Cerebellar nuclear complex (tissue), 1 donor: ENCODE data around the gene PGAP2.
"Not testable (repeated sequence)": the region's sequence is repeated elsewhere in the genome, so short reads cannot be mapped to it uniquely, and the experiment has no call there.

Source experiments
- DNase-seq, 2 experiments: peaks; one replicate each; lab custom pipeline; 2025; lab: John Stamatoyannopoulos, UW

The PGAP2 gene

DNA sequence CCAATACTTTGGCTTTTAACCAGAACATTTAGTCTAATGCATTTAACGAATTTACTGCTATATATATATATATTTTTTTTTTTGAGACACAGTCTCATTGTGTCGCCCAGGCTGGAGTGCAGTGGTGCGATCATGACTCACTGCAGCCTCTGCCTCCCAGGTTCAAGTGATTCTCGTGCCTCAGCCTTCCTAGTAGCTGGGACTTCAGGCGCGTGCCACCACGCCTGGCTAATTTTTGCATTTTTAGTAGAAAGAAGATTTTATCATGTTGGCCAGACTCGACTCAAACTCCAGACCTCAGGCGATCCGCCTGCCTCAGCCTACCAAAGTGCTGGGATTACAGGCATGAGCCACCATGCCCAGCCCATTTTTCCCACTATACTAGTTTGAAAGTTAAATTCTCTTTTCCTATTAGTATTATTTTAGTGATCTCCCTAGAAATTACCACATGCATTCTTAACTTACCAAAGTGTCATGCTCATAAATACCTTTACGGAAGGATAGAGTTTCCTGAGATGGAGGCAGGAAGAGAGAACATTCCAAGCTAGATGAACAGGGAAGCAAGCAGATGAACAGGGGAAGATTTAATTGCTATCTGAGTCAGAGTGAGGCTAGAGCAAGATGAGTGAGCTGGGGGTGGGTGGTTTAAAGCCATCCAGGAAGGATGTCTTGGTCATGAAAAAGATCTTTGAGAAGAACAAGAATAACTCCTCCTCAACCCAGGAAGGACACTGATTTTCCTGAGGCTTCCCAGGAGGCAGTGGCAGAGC is 4.4 kb upstream of the PGAP2 start:
- no peak for DNase-seq

DNA sequence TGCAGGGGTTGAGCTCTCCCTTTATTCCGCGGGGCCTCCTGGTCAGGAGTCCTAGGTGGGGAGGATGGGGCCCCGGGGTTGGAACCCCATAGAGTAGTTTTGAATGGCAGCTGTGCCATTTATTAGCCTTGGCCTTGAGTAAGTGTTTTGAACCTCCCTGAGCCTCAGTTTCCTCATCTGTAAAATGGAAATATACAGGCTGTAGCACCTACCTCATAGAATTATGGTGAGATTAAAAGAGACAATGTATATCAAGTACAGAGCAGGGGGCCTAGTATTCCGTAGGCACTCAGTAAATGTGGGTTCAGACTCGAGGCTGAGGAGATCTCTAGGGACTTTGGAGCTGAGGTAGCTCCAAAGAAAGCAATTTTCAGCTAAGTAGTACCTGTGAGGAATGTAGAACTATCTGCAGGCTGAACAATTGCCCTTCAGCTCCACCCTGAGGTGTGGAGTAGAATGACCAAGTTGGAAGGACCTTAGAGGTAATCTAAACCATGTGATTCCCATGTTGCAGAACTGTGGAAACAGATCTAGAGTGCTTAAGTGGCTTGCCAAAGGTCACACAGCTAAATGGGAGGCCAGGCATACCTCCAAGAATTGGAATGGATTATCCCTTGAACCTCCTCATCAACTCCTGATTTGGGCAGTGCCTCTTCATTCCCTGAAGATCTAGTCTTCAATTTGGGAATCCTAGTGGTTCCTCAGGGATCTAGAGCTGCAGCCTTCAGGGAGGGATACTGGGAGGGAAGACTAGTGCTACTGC is 682 bp downstream of the PGAP2 start:
- DNase-seq = no peak

DNA sequence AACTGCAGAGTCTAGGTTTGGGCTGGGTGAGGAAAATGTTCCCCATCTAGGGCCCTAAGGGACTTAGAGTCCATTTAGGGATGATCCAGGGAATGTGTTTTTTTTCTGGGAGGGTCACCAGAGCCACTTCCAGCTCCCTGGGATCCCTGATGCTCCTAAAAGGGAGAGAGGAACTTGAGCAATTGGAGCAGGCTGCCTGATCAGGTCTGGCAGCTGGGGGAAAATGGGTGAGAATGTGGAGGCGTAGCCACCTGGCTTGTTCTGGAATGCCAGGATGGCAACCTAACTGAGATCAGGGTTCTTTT is 1.2 kb downstream of the PGAP2 start:
- DNase-seq = no peak

DNA sequence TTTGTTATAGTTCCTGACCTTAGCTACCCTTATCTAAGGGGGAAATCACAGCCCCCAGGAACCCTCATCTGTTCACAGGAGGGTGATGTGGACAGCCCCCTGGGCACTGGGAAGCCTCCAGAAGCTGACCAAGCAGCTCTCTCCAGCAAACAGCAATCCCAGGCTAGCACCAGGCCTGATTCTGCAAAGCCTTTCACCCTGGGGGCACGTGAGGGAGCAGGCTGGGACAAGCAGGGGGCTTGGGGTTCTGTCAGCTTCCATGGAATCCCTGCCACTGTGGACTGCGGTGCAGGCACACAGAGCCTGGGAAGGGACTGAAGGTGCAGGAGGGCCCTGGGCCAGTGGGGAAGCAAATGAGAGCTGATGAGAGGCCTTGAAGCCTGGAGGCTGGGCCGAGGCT is 2.1 kb downstream of the PGAP2 start:
- no peak for DNase-seq

DNA sequence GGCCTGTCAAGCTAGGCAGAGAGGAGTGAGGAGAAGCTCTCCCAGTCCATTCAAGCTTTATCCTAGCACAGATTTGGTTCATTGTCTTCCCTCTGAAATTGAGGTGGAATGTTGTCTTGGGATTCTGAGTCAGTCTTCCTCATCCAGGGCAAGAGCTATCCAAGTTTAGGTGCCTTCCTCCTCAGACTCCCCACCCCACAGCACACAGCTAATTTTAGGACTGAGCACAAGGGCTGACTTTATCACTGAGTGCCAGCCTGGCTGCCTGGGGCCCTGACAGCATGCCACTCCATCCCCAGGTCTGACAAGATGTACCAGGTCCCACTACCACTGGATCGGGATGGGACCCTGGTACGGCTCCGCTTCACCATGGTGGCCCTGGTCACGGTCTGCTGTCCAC is 2.6 kb downstream of the PGAP2 start:
- DNase-seq = no peak

DNA sequence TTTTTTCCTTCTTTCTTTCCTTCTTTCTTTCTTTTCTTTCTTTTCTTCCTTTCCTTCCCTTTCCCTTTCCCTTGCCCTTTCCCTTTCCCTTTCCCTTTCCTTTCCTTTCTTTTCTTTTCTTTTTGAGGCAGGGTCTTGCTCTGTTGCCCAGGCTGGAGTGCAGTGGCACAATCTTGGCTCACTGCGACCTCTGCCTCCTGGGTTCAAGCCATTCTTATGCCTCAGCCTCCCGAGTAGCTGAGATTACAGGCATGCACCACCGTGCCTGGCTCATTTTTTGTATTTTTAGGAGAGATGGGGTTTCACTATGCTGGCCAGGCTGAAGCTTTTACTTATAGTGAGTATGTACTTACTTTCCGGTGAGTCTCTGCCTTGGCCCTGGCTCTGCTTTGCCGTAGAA is 6.5 kb downstream of the PGAP2 start:
- DNase-seq = not testable (repeated sequence)

DNA sequence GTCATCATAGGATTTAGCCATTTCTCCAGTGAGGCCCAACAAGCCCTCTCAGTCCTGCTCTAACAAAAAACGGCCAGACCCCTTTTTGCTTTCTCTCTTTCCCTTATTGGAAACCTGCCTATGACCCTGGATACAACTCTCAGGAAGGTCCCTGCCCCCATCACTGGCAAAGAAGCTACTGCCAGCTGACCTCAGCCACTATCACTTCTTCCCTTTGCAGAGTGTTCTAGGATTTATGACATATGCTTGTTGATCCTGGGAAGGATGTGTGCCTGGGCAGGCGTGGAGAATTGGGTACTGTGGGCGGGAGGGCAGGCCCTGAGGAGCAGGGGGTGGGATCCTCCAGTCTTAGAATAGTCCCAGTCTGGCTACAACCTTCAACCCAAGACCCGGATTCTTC is 7.5 kb downstream of the PGAP2 start:
- no peak for DNase-seq

DNA sequence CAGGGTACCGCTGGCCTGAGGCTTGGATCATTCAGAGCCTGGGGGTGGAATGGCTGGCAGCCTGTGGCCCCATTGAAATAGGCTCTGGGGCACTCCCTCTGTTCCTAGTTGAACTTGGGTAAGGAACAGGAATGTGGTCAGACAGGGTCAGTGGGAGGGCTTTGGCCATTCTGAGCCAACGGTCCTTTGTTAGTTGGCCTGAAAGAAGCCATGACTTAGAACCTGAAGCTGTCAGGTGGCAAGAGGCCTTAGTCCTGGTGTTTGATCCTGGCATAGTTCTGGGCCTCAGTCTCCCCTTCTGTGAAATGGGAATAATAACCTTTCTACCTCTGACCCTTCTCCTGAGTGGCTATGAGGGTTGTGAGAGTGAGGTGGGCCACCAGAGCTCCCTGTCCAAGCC is 8.3 kb downstream of the PGAP2 start:
- DNase-seq = no peak

DNA sequence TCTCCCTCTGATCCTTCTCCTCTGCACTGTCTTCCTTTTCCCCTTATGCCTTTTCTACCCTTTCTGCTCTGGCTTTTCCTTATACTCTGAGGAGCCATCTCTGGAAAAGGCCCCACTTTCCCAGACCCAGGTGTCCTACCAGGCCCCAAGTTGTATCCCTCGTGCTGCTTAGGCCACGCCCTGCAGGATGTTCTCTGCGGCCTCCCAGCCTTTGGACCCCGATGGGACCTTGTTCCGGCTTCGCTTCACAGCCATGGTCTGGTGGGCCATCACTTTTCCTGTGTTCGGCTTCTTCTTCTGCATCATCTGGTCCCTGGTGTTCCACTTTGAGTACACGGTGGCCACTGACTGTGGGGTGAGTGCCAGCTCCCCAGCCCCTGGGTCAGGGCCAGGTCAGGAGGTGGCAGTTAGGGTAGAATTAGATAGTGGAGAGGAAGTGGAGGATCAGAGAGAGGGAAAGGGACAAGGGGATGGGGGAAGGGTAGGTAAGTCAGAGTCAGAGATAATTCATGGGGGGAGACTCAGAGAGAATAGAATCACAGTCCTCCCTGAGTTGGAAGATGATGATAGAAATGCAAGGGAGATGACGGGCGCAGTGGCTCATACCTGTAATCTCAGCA is 8.9 kb downstream of the PGAP2 start:
- DNase-seq = no peak

DNA sequence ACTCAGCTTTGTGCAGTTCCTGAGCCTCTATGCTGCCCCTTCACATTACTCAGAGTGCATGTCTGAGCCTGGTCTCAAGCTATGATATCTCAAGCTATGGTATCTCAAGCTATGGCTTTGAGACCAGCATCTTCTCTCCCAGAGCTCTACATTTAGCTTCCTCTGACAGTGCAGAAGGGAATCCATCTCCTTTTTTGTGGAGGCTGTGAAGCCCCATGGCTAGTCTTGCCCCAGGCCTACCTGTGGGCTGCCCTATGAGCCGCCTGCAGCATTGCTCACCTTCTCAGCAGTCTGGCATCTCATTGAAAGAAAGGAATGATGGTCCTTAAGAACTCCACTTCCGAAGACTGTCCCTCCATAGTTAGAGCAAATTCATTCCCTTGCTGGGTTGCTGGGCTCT is 12.6 kb downstream of the PGAP2 start:
- no peak for DNase-seq

DNA sequence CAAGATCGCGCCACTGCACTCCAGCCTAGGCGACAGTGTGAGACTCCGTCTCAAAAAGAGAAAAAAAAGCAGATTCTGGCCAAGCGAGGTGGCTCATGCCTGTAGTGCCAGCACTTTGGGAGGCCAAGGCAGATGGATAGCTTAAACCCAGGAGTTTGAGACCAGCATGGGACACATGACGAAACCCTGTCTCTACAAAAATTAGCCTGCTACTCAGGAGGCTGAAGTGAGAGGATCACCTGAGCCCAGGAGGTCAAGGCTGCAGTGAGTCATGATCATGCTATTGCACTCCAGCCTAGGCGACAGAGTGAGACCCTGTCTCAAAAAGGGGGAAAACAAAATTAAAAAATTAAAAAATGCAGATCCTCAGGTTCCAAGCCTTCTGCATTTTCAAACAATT is 14.0 kb downstream of the PGAP2 start:
- DNase-seq = no peak

DNA sequence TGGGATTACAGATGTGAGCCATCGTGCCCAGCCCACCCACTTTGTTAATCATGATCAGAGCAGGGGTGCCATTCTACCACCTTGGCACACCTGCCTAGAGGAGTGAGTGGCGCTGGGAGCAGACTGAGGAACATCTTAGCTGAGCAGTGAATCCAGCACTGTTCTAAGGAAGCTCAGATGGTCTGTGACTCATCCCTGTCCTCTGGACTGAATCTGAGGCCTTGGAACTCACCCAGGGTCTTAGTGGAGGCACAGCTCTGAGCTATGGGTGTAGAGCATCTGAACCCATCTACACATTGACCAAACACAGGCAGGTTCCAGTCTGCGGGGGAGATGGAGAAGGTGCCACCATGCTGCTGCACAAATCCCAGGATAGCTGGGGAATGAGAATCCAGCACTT is 14.9 kb downstream of the PGAP2 start:
- DNase-seq = no peak

DNA sequence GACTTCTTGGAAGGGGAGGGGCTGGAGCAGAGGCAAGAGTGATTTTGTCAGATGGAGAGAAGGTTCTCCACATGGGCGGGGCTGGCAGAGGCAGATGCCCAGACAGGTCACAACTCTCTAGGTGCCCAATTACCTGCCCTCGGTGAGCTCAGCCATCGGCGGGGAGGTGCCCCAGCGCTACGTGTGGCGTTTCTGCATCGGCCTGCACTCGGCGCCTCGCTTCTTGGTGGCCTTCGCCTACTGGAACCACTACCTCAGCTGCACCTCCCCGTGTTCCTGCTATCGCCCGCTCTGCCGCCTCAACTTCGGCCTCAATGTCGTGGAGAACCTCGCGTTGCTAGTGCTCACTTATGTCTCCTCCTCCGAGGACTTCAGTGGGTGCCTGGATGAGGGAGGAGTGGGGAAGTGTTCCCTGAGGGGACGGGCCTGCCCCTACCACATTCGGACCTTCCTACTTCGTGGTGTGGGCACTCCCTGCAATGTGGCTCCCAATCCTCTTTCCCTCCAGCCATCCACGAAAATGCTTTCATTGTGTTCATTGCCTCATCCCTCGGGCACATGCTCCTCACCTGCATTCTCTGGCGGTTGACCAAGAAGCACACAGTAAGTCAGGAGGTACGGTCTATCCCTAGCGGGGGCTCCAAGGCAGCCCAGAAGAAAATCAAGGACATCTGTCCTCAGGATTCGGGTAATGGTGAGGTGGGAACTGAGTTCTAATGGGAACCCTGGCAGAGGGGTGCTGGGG is 15.6 kb downstream of the PGAP2 start:
- no peak for DNase-seq

DNA sequence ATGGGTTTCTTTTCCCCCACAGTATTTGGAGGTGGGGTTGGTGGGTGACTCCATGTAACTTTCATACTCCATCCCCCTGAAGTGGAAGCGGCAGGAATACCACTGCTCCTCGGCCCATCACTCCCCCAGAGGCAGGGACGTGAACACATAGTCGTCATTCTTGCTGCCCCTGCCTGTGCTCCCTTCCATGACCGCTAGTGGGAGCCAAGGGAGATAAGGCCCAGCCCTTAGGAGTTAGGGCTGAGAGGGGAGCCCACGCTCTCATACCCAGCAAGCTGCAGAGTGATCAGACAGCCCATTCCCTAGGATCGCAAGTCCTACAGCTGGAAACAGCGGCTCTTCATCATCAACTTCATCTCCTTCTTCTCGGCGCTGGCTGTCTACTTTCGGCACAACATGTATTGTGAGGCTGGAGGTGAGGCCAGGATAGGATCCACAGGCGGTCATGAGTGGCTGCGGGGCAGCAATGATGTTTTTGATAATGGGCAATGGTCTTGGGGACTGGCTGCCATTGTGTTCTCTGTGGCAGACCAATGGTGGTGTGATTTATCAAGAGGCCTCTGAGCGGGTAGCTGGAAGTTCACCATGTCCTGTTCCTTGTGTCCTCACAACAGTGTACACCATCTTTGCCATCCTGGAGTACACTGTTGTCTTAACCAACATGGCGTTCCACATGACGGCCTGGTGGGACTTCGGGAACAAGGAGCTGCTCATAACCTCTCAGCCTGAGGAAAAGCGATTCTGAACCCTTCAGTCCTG is 16.5 kb downstream of the PGAP2 start:
- DNase-seq = no peak

DNA sequence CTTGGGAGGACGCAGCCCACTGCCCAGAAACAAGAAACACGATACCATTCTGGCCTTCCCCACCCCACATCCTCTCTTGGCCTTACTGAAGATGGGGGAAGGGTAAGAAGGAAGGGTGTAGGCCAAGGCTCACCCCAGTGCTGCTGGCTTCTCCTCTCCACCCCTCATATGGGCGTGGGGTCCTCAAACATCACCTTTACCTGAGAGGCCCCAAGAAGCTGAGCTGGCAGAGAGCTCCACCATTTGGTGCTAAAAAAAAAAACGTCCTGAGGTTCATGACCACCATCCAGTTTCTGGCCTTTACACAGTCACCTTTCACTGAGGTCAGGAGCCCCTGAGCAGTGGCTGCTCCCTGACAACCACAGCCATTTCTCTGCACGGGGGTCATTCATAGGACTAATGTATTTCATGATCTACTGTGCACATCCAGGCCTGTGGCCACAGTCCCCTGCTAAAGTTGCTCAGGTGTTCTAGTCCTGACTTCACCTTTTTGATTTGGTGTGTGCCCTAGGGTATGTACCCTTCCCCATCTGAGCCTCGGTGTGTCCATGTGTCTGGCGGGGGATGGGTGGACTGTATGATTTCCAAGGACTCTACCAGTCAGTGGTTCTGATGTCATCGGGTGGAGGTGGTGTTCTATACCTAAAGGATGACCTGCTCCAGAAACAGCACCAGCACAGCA is 17.3 kb downstream of the PGAP2 start:
- DNase-seq = no peak

DNA sequence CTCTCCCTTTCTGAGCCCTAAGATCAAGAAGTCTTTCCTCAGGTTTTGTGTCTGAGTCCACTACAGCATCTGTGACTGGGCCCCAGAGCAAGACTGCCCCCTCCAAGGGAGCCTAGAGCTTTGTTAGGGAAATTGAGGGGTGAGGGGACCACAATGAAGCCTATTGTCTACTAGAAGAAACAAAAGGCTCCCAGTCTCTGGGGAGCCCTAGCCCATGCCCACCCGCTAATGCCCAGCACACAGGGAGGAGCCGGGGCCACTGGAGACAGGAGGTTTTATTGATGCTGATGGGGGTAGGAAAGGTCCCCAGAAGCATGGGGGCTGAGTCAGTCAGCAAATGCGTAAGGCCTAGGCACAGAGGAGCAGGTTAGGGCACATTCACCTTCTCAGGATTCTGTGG is 18.4 kb downstream of the PGAP2 start:
- DNase-seq = no peak

DNA sequence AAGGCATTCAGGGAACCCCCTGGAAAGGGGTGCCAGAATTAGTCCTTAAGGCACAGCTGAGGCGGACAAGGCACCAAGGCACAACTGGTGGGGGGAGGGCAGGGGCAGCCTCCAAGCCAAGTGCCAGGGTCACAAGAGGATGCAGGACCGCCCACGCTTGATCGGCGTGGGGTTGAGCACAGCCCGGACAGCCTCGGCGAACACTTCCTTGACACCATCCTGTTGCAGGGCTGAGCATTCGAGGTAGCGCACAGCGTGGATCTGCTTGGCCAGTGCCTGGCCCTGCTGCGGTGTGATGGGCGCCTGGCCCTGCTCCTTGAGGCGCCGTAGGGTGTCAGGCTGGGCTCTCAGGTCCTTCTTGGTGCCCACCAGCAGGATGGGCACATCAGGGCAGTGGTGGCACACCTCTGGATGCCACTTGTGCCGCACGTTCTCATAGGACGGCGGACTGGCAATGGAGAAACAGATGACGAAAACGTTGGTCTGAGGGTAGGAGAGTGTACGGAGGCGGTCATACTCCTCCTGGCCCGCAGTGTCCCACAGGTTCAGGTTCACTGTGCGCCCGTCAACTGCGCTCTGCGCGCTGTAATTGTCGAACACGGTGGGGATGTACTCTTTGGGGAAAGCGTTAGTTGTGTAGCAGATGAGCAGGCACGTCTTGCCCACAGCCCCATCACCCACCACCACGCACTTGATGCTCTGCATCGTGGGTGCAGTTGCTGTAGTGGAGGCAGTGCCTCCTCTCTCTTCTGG is 19.2 kb downstream of the PGAP2 start:
- DNase-seq = no peak

DNA sequence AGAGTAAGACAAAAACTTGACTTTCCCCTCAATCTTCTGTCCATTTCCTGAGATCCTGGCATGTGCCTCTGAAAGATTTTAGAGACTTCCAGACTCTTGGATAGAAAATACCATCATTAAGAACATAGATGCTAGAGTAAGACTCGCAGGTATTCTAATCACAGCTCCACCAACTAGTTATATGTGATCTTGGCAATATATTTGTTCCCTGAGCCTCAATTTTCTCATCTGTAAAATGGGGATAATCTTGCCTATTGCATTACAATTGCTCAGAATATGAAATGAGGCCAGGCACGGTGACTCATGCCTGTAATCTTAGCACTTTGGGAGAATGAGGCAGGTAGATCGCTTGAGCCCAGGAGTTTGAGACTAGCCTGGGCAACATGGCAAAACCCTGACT is 21.7 kb downstream of the PGAP2 start:
- DNase-seq = no peak

DNA sequence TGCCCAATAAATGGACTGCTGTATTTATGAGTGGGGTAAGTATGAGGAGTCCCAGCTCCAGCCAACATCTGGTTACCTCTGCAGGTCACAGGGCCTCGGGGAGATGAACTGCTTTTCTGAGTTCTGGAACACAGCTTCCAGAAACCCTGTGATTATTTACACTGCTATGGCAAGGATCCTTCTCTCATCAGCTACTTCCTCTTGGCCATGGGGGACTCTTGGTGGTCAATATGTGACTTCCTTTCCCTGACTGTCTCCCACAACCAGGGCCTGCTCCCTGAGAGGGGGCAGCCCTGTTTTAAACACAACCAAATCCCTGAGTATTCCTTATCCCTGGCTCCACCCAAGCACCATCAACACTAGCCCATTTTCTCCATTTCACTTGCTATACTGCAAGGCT is 22.4 kb downstream of the PGAP2 start:
- DNase-seq = no peak

DNA sequence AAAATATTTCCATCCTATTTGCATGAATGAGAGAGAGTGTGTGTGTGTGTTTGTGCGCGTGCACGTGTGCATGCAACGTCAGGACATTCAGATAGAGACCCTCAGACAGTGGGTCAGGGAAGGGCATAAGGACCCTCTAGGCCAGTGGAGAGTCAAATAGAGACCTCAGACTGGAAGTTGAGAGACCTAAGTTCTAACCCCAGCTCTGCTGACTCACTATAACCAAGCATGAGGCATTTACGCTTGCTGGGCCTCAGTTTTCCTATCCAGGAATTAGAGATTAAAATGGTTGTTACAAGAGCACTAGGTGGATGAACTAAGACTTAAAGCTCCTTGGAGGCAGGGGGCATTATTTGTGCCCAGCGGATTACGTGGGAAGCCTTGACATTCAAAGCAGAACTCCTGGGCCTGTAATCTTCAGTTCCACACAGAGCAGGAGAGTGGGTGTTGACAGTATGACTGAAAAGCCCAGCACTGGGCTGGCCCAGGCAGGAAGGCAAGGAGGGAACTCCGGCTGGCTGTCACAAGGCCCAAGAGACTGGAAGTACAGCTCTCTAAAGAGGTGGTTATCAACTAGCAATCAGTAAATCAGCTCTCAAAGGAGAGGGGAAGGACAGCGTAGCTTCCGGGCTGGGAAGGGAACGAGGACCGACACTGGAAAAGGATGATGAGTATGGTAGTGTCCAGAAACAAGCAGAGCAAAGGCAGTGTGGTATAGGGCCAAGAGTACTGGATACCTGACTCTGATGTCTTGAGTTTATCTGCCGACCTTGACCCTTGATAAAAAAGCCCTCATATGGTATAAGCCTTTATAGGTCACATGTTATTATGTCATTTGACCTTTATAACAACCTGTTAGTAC is 23.2 kb downstream of the PGAP2 start:
- DNase-seq = no peak
